Measurements from ENCODE around the gene SLC6A8.

DNA sequence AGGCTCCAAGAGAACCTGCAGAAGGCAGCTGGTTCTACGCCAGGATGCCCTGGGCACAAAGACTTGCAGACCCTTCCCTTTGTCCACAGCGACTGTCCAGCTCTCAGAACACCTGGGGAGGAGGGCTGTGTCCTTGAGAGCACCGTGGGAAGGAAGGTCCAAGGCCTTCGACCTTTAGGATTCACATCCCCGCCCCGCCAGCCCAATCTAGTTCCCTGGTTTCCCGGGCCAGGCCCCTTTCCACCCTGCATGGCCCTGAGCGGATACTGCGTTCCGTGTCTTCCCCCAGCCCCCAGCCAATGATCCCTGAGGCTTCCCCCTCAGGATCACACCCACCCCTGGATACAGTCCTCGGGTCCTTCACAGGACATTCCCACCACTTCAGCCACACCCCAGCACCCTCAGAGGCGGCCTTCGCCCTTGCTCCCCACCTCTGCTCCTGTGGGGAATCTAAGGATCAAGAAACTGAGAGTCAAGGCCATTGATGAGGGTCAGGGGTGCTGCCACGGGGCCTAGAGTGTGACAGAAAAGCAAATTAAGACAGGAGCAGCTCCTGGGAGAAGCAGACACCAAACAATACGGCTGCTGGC lies 46.0 kb downstream of the SLC6A8 start:
- TF ChIP-seq, protein P1, sequence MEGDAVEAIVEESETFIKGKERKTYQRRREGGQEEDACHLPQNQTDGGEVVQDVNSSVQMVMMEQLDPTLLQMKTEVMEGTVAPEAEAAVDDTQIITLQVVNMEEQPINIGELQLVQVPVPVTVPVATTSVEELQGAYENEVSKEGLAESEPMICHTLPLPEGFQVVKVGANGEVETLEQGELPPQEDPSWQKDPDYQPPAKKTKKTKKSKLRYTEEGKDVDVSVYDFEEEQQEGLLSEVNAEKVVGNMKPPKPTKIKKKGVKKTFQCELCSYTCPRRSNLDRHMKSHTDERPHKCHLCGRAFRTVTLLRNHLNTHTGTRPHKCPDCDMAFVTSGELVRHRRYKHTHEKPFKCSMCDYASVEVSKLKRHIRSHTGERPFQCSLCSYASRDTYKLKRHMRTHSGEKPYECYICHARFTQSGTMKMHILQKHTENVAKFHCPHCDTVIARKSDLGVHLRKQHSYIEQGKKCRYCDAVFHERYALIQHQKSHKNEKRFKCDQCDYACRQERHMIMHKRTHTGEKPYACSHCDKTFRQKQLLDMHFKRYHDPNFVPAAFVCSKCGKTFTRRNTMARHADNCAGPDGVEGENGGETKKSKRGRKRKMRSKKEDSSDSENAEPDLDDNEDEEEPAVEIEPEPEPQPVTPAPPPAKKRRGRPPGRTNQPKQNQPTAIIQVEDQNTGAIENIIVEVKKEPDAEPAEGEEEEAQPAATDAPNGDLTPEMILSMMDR (conservative IDR thresholded peaks at IDR 0.05; ENCODE audit: low read depth, low read length) = no peak
- no peak for TF ChIP-seq EZH2phosphoT487 (IDR thresholded peaks at IDR 0.05; ENCODE audit: borderline replicate concordance, low read length)
